Ovary (tissue), 9 donors: ENCODE measurements around the gene KCNH6. TPM values are rescaled to one million over a fixed set of nuclear protein-coding genes. Genes with fewer than 3 reads are reported as not detected.

Experiments used
- DNase-seq, 5 donors: peaks; one replicate each; pipeline ENCODE4 v3.0.0-alpha.2; 2019 to 2020
- H3K27ac ChIP-seq, 2 donors: fragments of 200-600 bp; one replicate each; pipeline versions ENCODE4 v1.5.1 to v1.8.0; 2019 to 2022
- H3K27me3 ChIP-seq: fragments of 200-600 bp; one replicate; pipeline ENCODE4 v1.8.0; 2022
- H3K36me3 ChIP-seq: fragments of 200-600 bp; sonication (generic); one replicate; pipeline ENCODE4 v1.5.1; 2019
- H3K4me1 ChIP-seq: one replicate; pipeline ENCODE4 v1.8.1; 2013; ENCODE audit warnings: mild to moderate bottlenecking, moderate library complexity; ENCODE audit not compliant: insufficient read depth
- H3K4me3 ChIP-seq: fragments of 200-600 bp; sonication (generic); one replicate; pipeline ENCODE4 v1.5.1; 2017
- H3K9me3 ChIP-seq, 2 donors: fragments of 200-600 bp in 1 of 2; sonication (generic) in 1 of 2; one replicate each; pipeline versions ENCODE4 v1.5.1 to v1.8.1; 2013 to 2019; ENCODE audit warnings: mild to moderate bottlenecking in 1 of 2, moderate library complexity in 1 of 2
- EP300 ChIP-seq: sonication (generic); formaldehyde crosslinking; IDR thresholded peaks from one replicate; pipeline ENCODE4 v1.6.1; 2017; ENCODE audit warnings: antibody characterized with exemption
- POLR2A ChIP-seq: fragments of 450-650 bp; IDR thresholded peaks from one replicate; pipeline ENCODE4 v1.6.1; 2017; ENCODE audit warnings: antibody characterized with exemption, mild to moderate bottlenecking, moderate library complexity
- WGBS, 3 donors: extraction: QIAGEN DNeasy Blood & Tissue Kit in 1 of 3; methylation state at CpG; one replicate each; pipeline versions ENCODE4 v1.1.5 to v1.1.7; 2013 to 2017; 5-methylcytosine and 5-hydroxymethylcytosine counted together
- intact Hi-C, 4 donors: fragments of 100-400 bp; cut with DNase I; formaldehyde crosslinking; loops; one replicate each; pipeline versions ENCODE4 v1.11.0 to v1.15.1; 2022 to 2023
- polyA plus RNA-seq, 2 donors: library from polyadenylated mRNA; stranded (reverse); fragments of 200-250 nt in 1 of 2; fragments of 350-450 nt in 1 of 2; fragmentation: Illumina TruSeq in 1 of 2; extraction: RNeasy Lipid Tissue Mini Kit (QIAGEN cat#74804) in 1 of 2; gene quantifications; one replicate each; pipeline ENCODE4 v1.2.3, GENCODE V29; 2013 to 2014
- total RNA-seq, 7 donors: library from RNA; depleted of rRNA in 2 of 7; stranded (reverse); fragments of >200 nt in 2 of 7; fragmentation: NEBNext Ultra II Directional in 3 of 7; extraction: Animal tissue kit (Norgen Biotek cat#: 25700) in 3 of 7; gene quantifications; one replicate each; pipeline versions ENCODE4 v1.1.0 to v1.2.4, GENCODE V29; 2016 to 2023
- TF ChIP-seq, protein P1 (sequence below), 3 donors: fragments of 450-650 bp in 2 of 3; fragments of 200-600 bp in 1 of 3; IDR thresholded peaks; one replicate each; pipeline versions ENCODE4 v1.5.1 to v1.8.0; 2016 to 2022; ENCODE audit warnings: antibody characterized with exemption in 3 of 3, mild to moderate bottlenecking in 1 of 3
- donor health status: DM: no; HTN: no; CAD: no; lungs with moderate emphysema.
- donor health status: DM: no; HTN: no; CAD: no.
- donor health status: Bipolar disorder and iron deficiency.
- donor health status: DM: yes; HTN: yes; CAD: no.
- donor health status: DM: no; HTN: no; CAD: no.
- donor health status: DM: yes; HTN: yes; CAD: no.

The KCNH6 gene
- total and polyA plus RNA-seq, 9 donors, result 0.36 TPM; not detected in 8

DNA sequence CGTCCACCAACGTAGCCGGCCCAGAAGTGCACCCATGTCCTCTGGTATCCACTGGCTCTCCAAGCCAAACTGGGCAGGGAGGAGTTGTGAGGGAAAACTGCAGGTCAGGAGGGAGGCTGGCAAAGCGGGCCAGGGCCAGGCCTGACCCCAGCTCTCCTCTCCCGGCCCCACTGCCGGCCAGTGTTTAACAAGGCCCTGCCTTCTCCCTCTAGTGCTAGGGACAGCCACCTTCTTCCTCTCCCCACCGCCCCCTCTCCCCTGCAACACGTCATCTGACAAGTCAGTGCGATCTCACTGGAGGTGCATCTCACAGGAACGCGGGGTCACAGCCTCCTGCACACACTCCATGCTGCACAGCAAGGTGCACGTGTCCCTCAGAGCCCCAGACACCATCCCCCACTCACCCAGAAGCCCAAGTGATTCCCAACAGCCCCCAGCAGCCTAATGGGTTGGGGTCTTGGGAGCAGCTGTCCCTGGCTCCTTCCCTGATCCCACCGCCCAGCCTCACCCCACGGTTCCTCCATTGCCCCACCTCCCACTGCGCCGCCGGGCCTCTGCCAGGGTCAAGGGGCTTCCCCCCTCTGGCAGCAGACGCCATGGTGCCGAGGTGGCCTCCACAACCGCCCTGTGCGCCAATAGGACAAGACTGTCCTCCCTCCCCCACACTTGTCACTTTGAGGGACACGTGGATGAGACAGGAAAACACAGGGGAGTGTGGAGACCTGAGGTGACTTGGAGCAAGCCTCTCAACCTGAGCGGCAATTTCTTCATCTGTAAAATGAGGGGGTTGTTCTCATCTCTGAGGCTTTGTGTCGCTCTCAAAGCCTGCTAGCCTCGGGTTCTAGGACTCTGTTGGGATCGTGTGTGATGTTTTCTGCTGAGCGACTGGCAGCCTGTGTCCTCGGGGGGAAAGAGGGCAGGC is 47.4 kb upstream of the KCNH6 start:
- no peaks in the 10 kb centered on the region for H3K27me3 ChIP-seq
- H3K27ac ChIP-seq, result no peak overlapping the region
- H3K4me3 ChIP-seq, result no peak overlapping the region
- peaks cover 16% of the 10 kb centered on the region for H3K4me1 ChIP-seq
- H3K9me3 ChIP-seq, result no peaks in the 10 kb centered on the region
- WGBS, 3 donors, result 80 to 82% (median 81%) methylated on average over 28 of the region's 28 CpGs
- no peak for TF ChIP-seq POLR2A
- TF ChIP-seq, protein P1, sequence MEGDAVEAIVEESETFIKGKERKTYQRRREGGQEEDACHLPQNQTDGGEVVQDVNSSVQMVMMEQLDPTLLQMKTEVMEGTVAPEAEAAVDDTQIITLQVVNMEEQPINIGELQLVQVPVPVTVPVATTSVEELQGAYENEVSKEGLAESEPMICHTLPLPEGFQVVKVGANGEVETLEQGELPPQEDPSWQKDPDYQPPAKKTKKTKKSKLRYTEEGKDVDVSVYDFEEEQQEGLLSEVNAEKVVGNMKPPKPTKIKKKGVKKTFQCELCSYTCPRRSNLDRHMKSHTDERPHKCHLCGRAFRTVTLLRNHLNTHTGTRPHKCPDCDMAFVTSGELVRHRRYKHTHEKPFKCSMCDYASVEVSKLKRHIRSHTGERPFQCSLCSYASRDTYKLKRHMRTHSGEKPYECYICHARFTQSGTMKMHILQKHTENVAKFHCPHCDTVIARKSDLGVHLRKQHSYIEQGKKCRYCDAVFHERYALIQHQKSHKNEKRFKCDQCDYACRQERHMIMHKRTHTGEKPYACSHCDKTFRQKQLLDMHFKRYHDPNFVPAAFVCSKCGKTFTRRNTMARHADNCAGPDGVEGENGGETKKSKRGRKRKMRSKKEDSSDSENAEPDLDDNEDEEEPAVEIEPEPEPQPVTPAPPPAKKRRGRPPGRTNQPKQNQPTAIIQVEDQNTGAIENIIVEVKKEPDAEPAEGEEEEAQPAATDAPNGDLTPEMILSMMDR (IDR thresholded peaks at IDR 0.05), result no peak
- TF ChIP-seq EP300, result no peak
- DNase-seq, result no peak
- intact Hi-C loops, result loop anchor here in 1 of 4 donors (5.0 kb wide), 1 partner anchor 38 kb away; no protein-coding TSS in a partner anchor
- no peaks in the 10 kb centered on the region for H3K36me3 ChIP-seq

DNA sequence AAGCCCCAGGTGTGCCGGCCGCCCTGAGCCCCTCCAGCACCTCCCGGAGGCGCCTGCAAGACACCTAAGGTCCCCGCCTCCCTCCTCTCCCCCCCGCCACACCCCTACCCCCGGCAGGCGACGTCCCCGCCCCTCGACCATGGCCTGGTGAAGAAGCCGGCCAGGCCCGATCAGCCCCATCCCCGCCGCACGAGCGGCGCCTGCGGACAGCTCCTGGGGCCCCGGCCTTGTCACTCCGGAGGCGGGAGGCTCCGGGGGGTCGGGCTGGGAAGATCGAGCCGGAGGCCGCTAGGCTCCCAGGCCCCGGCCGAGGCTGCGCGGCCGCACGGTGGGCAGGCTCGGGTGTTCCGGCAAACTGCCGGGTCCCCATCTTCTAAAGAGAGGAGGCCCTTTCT is 46.7 kb upstream of the KCNH6 start:
- Histone ChIP-seq H3K4me3 (peak overlapping the region; percentile 29), H3K36me3 (no peaks in the 10 kb centered on the region), H3K27ac (no peak overlapping the region), H3K27me3 (no peaks in the 10 kb centered on the region), H3K9me3 (no peaks in the 10 kb centered on the region), H3K4me1 (peaks cover 16% of the 10 kb centered on the region)
- peak in 1 of 5 donors; percentile 41 for DNase-seq
- no peak for TF ChIP-seq EP300
- TF ChIP-seq, protein P1 (IDR thresholded peaks at IDR 0.05), result no peak
- no peak for TF ChIP-seq POLR2A
- WGBS, 3 donors, result 3 to 20% (median 9%) methylated on average over 7 to 36 of the region's 36 CpGs
- intact Hi-C loops, result loop anchor here in 1 of 4 donors (5.0 kb wide), 1 partner anchor 39 kb away; no protein-coding TSS in a partner anchor

DNA sequence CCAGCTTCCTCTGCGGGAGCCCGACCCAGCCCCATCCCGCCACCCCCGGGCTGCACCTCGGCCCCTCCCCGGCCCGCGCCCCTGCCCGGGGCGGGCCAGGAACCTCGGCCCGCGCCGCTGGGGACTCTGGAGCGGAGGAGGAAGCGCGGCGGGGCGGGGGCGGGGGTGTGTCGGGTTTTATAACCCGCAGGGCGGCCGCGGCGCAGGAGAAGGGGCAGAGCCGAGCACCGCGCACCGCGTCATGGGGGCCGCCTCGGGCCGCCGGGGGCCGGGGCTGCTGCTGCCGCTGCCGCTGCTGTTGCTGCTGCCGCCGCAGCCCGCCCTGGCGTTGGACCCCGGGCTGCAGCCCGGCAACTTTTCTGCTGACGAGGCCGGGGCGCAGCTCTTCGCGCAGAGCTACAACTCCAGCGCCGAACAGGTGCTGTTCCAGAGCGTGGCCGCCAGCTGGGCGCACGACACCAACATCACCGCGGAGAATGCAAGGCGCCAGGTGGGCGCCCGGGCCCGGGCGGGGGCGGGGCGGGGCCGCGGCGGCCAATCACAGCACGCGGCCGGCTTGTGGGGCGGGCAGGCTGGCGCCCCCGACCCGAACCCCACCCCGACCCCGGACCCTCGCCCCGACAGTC is 46.2 kb upstream of the KCNH6 start, which contains the start of gene ACE:
ACE (plus strand) TSS at position 208 of the 626 bp plus-strand sequence; CDS start at position 242, 34 bp downstream.
- Histone ChIP-seq H3K4me3 (peak within 1 kb of the TSS; percentile 29), H3K27me3 (no peaks in the 10 kb centered on the region), H3K27ac (no peak within 1 kb of the TSS), H3K36me3 (no peaks in the 10 kb centered on the region), H3K9me3 (no peaks in the 10 kb centered on the region), H3K4me1 (peaks cover 16% of the 10 kb centered on the region)
- intact Hi-C loops, result loop anchor here in 1 of 4 donors (5.0 kb wide), 1 partner anchor 40 kb away; no protein-coding TSS in a partner anchor
- no peak for TF ChIP-seq EP300
- no peak for TF ChIP-seq POLR2A
- TF ChIP-seq, protein P1 (IDR thresholded peaks at IDR 0.05), result no peak
- DNase-seq, result peak in 1 of 5 donors; percentile 44
- WGBS, 3 donors, result 0 to 2% (median 1%) methylated on average over 45 to 78 of the region's 78 CpGs
